WTC11 (cell line): ENCODE results near the gene PDLIM4.

Experiments used
- ATF2 ChIP-seq: sonication (generic); formaldehyde crosslinking; IDR thresholded peaks from 2 replicates; pipeline ENCODE4 v1.8.1; 2022; ENCODE audit warnings: low read depth, missing genetic modification reagents, borderline replicate concordance
- CTCF ChIP-seq: fragments of 200-600 bp; IDR thresholded peaks from 2 replicates; pipeline ENCODE4 v1.8.0; 2022; ENCODE audit warnings: antibody characterized with exemption
- ESRRA ChIP-seq: sonication (generic); formaldehyde crosslinking; IDR thresholded peaks from 2 replicates; pipeline ENCODE4 v1.8.1; 2022; ENCODE audit warnings: mild to moderate bottlenecking, missing genetic modification reagents, borderline replicate concordance
- NFYB ChIP-seq: sonication (generic); formaldehyde crosslinking; conservative IDR thresholded peaks from 2 replicates; pipeline ENCODE4 v1.8.0; 2022; ENCODE audit warnings: low read depth, missing genetic modification reagents
- PREB ChIP-seq: sonication (generic); formaldehyde crosslinking; IDR thresholded peaks from 2 replicates; pipeline ENCODE4 v1.8.1; 2022; ENCODE audit warnings: mild to moderate bottlenecking, missing genetic modification reagents, moderate library complexity, borderline replicate concordance
- RORB ChIP-seq: fragments of 250-450 bp; sonication (Bioruptor Pico); IDR thresholded peaks from 2 replicates; pipeline ENCODE4 v1.9.0; 2021; ENCODE audit warnings: mild to moderate bottlenecking
- SP1 ChIP-seq: sonication (generic); formaldehyde crosslinking; conservative IDR thresholded peaks from 2 replicates; pipeline ENCODE4 v1.8.1; 2022; ENCODE audit warnings: missing genetic modification reagents
- TEAD4 ChIP-seq: sonication (generic); formaldehyde crosslinking; IDR thresholded peaks from 2 replicates; pipeline ENCODE4 v1.8.0; 2022; ENCODE audit warnings: mild to moderate bottlenecking, missing genetic modification reagents
- ZSCAN18 ChIP-seq: fragments of 250-450 bp; sonication (Bioruptor Pico); IDR thresholded peaks from 2 replicates; pipeline ENCODE4 v2.1.2; 2022; ENCODE audit warnings: mild to moderate bottlenecking, moderate library complexity

- TF ChIP-seq CTCF: no peak
- TF ChIP-seq RORB (CRISPR knock-in tag): no peak
- TF ChIP-seq SP1 (CRISPR knock-in tag): no peak
- TF ChIP-seq ZSCAN18 (CRISPR knock-in tag): no peak
- TF ChIP-seq ESRRA (CRISPR knock-in tag): no peak
- no peak for TF ChIP-seq PREB (CRISPR knock-in tag)
- TF ChIP-seq ATF2: no peak
- no peak for TF ChIP-seq TEAD4
- no peak for TF ChIP-seq NFYB (CRISPR knock-in tag)
Measured at GRCh38 chr5:132230871-132231270, 26.6 kb upstream of the PDLIM4 start.
